ENCODE measurements around the gene XRCC4. TPM values are rescaled to one million over a fixed set of nuclear protein-coding genes. Genes with fewer than 3 reads are reported as not detected.
A peak's percentile ranks its signal among the peaks of the same experiment; 100 is the strongest.
"Not testable (repeated sequence)": the region's sequence is repeated elsewhere in the genome, so short reads cannot be mapped to it uniquely, and the experiment has no call there.

XRCC4 gene
- polyA plus RNA-seq, 1 donor from 2014 or later, result 8.4 TPM

- no peak overlapping the region for H3K27ac Mint-ChIP-seq
- peaks cover 2% of the 10 kb centered on the region for H3K36me3 Mint-ChIP-seq
- H3K9me3 Mint-ChIP-seq, result peaks cover 0 to 3% (median 0%) of the 10 kb centered on the region in 3 donors
- H3K4me3 Mint-ChIP-seq, result no peak overlapping the region
- H3K27me3 Mint-ChIP-seq, result no peaks in the 10 kb centered on the region
- peaks cover 0 to 1% (median 0%) of the 10 kb centered on the region in 3 donors for H3K4me1 Mint-ChIP-seq
Measured at GRCh38 chr5:83222906-83223305, 145.6 kb downstream of the XRCC4 start.

DNA sequence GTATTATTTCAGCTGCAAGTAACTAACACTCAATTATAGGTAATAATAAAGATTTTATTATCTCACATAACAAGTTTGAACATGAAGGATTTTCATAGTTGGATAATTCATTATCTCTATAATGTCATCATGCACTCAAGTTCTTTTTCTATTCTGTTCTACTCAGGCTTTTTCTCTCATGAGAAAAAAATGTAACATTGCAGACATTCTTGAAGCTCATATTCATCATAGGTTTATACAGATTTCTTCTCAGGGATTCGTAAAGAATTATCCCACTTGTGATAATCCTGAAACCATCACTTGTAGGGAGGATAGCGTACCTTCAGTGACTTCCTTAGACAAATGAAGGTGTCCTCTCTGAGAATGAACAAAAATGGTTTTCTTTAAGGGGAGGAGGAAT is 150.3 kb downstream of the XRCC4 start:
- H3K36me3 Mint-ChIP-seq, result peaks cover 2% of the 10 kb centered on the region
- H3K4me3 Mint-ChIP-seq, result no peak overlapping the region
- no peak overlapping the region for H3K27ac Mint-ChIP-seq
- H3K4me1 Mint-ChIP-seq, result no peaks in the 10 kb centered on the region
- H3K27me3 Mint-ChIP-seq, result no peaks in the 10 kb centered on the region
- H3K9me3 Mint-ChIP-seq, result peaks cover 0 to 3% (median 0%) of the 10 kb centered on the region in 3 donors

- no peaks in the 10 kb centered on the region for H3K27me3 Mint-ChIP-seq
- no peak overlapping the region for H3K4me3 Mint-ChIP-seq
- no peaks in the 10 kb centered on the region for H3K9me3 Mint-ChIP-seq
- peaks cover 3% of the 10 kb centered on the region for H3K36me3 Mint-ChIP-seq
- no peak overlapping the region for H3K27ac Mint-ChIP-seq
- no peaks in the 10 kb centered on the region for H3K4me1 Mint-ChIP-seq
Measured at GRCh38 chr5:83230511-83230910, 153.2 kb downstream of the XRCC4 start.

- H3K36me3 Mint-ChIP-seq, result peaks cover 7% of the 10 kb centered on the region
- H3K27ac Mint-ChIP-seq, result no peak overlapping the region
- no peaks in the 10 kb centered on the region for H3K27me3 Mint-ChIP-seq
- H3K4me3 Mint-ChIP-seq, result no peak overlapping the region
- no peaks in the 10 kb centered on the region for H3K4me1 Mint-ChIP-seq
- no peaks in the 10 kb centered on the region for H3K9me3 Mint-ChIP-seq
Measured at GRCh38 chr5:83244516-83244915, 167.2 kb downstream of the XRCC4 start.

- peaks cover 7% of the 10 kb centered on the region for H3K36me3 Mint-ChIP-seq
- no peaks in the 10 kb centered on the region for H3K4me1 Mint-ChIP-seq
- no peak overlapping the region for H3K27ac Mint-ChIP-seq
- no peak overlapping the region for H3K4me3 Mint-ChIP-seq
- no peaks in the 10 kb centered on the region for H3K27me3 Mint-ChIP-seq
- no peaks in the 10 kb centered on the region for H3K9me3 Mint-ChIP-seq
Measured at GRCh38 chr5:83245037-83245436, 167.7 kb downstream of the XRCC4 start.

DNA sequence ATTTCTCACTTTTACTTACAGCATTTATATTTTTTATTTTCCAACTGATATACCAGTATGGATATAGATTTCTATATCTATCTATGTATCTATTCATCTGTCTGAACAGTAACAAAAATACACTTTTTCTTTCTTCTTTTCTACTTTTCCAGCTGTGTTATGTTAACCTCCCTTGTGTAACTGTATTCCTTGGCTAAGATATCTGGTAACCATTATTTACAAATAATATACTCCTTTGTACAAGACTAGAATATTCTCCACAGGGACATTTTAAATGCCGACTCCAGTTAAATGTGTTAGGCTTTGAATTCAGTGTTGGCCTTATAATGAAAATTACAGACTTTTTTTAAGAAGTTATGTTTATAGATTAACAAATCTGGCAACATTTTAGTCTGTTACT is 168.7 kb downstream of the XRCC4 start:
- H3K27me3 Mint-ChIP-seq, result no peaks in the 10 kb centered on the region
- H3K27ac Mint-ChIP-seq, result no peak overlapping the region
- no peaks in the 10 kb centered on the region for H3K4me1 Mint-ChIP-seq
- H3K36me3 Mint-ChIP-seq, result peaks cover 7% of the 10 kb centered on the region
- no peak overlapping the region for H3K4me3 Mint-ChIP-seq
- no peaks in the 10 kb centered on the region for H3K9me3 Mint-ChIP-seq

GRCh38 chr5:83249156-83249555 is 171.8 kb downstream of the XRCC4 start:
- peaks cover 6% of the 10 kb centered on the region for H3K36me3 Mint-ChIP-seq
- no peak overlapping the region for H3K27ac Mint-ChIP-seq
- H3K4me3 Mint-ChIP-seq, result no peak overlapping the region
- no peaks in the 10 kb centered on the region for H3K4me1 Mint-ChIP-seq
- H3K27me3 Mint-ChIP-seq, result no peaks in the 10 kb centered on the region
- H3K9me3 Mint-ChIP-seq, result no peaks in the 10 kb centered on the region

GRCh38 chr5:83251849-83252248 is 174.5 kb downstream of the XRCC4 start:
- H3K36me3 Mint-ChIP-seq, result peaks cover 5% of the 10 kb centered on the region
- H3K4me3 Mint-ChIP-seq, result no peak overlapping the region
- H3K9me3 Mint-ChIP-seq, result no peaks in the 10 kb centered on the region
- H3K27ac Mint-ChIP-seq, result peak overlapping the region in 1 of 3 donors; percentile 67
- H3K27me3 Mint-ChIP-seq, result no peaks in the 10 kb centered on the region
- no peaks in the 10 kb centered on the region for H3K4me1 Mint-ChIP-seq

DNA sequence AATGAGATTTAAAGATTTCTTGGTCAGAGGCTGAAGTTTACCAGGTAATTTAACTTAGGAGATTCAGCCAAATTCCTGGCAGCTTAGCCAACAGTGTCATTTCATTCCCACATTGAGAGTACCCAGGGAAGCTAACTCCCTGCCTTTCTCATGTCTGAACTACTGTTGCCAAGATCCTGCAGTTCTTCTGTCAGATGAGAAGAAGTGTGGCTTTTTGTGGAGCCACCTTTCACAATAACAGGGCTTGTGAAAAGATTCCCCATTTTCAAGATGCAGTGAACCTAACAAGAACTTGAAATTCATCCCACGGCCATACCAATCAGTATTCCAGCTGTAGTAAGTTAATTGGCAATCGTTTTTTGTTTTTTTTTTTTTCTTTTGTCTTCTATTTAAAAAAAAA is 176.4 kb downstream of the XRCC4 start:
- Mint-ChIP-seq H3K27me3 (no peaks in the 10 kb centered on the region), H3K4me3 (no peak overlapping the region), H3K36me3 (peaks cover 2% of the 10 kb centered on the region), H3K27ac (no peak overlapping the region), H3K4me1 (no peaks in the 10 kb centered on the region), H3K9me3 (no peaks in the 10 kb centered on the region)

- no peak overlapping the region for H3K27ac Mint-ChIP-seq
- no peaks in the 10 kb centered on the region for H3K4me1 Mint-ChIP-seq
- H3K36me3 Mint-ChIP-seq, result no peaks in the 10 kb centered on the region
- no peaks in the 10 kb centered on the region for H3K9me3 Mint-ChIP-seq
- no peaks in the 10 kb centered on the region for H3K27me3 Mint-ChIP-seq
- no peak overlapping the region for H3K4me3 Mint-ChIP-seq
Measured at GRCh38 chr5:83255268-83255667, 177.9 kb downstream of the XRCC4 start.

DNA sequence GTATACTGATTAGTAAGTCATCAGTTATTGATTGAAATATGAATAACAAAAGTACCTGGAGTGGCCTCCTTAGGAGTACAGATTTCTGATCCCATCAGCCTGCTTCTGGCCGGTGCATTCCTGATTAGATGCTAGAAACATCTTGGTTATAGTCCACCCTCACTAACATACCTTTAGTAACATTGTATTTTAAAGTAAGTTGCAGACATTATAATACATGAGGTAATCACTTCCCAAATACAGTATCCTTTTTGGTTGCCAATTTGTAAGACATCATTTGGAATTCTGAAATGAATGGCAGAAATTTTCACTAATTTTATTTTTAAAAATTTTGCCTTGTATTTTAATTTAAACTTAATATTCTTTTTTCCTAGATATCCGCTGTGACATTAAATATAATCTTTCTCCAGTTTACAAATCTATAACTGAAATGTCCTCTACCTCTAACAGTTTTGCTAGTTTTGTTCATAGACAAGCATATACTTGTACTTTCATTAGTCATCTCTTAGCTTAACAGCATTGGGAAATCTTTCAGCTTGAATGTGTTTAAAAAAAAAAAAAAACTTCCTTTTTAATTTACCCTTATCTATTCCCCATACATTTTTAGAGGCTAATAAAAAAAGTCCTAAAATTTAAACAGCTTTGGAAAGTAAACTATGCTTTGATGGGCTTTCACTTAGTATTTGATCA is 178.9 kb downstream of the XRCC4 start:
- Mint-ChIP-seq H3K4me3 (no peak overlapping the region), H3K27ac (no peak overlapping the region), H3K27me3 (no peaks in the 10 kb centered on the region), H3K9me3 (no peaks in the 10 kb centered on the region), H3K4me1 (no peaks in the 10 kb centered on the region), H3K36me3 (no peaks in the 10 kb centered on the region)

GRCh38 chr5:83257684-83258083 is 180.3 kb downstream of the XRCC4 start:
- not testable (repeated sequence) for H3K27me3 Mint-ChIP-seq, H3K4me1 Mint-ChIP-seq, H3K36me3 Mint-ChIP-seq, H3K9me3 Mint-ChIP-seq, H3K27ac Mint-ChIP-seq, H3K4me3 Mint-ChIP-seq

- Mint-ChIP-seq H3K27ac (no peak overlapping the region), H3K36me3 (no peaks in the 10 kb centered on the region), H3K4me1 (no peaks in the 10 kb centered on the region)
Measured at GRCh38 chr5:83265318-83265717, 188.0 kb downstream of the XRCC4 start.

GRCh38 chr5:83270311-83270710 is 193.0 kb downstream of the XRCC4 start:
- no peak overlapping the region for H3K27ac Mint-ChIP-seq
- no peaks in the 10 kb centered on the region for H3K4me1 Mint-ChIP-seq
- H3K27me3 Mint-ChIP-seq, result no peaks in the 10 kb centered on the region
- peaks cover 2% of the 10 kb centered on the region for H3K36me3 Mint-ChIP-seq
- H3K4me3 Mint-ChIP-seq, result no peak overlapping the region
- peaks cover 0 to 17% (median 3%) of the 10 kb centered on the region in 3 donors for H3K9me3 Mint-ChIP-seq

More at GRCh38 chr5:83265318-83265717, 188.0 kb downstream of the XRCC4 start:
- H3K27me3 Mint-ChIP-seq, result no peaks in the 10 kb centered on the region
- no peaks in the 10 kb centered on the region for H3K9me3 Mint-ChIP-seq
- H3K4me3 Mint-ChIP-seq, result no peak overlapping the region

- Mint-ChIP-seq H3K4me3 (no peak overlapping the region), H3K4me1 (no peaks in the 10 kb centered on the region), H3K27ac (no peak overlapping the region), H3K27me3 (no peaks in the 10 kb centered on the region), H3K9me3 (peaks cover 0 to 17% (median 3%) of the 10 kb centered on the region in 3 donors), H3K36me3 (peaks cover 2% of the 10 kb centered on the region)
Measured at GRCh38 chr5:83277154-83277553, 199.8 kb downstream of the XRCC4 start.

DNA sequence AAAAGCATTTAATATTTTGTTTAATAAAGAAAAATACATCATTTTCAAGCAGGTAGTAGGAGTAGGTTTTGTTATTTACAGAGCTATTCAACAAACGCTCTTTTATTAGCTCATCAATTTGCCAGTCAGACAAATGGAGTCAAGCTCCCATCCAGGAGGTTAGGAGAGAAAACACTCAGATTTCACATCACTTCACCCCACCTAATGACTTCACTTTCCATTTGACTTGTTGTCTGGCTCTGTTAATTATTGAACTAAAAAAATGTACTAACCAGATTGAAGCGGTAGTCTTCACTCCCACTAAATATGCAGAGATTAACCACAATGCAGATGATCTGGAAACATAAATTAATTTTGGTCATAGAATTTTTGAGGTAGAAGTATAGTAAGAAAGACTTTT is 200.6 kb downstream of the XRCC4 start:
- Mint-ChIP-seq H3K9me3 (peaks cover 0 to 15% (median 0%) of the 10 kb centered on the region in 3 donors), H3K4me1 (no peaks in the 10 kb centered on the region), H3K36me3 (peaks cover 2% of the 10 kb centered on the region)

More for the DNA sequence above, 200.6 kb downstream of the XRCC4 start:
- no peak overlapping the region for H3K27ac Mint-ChIP-seq
- H3K27me3 Mint-ChIP-seq, result no peaks in the 10 kb centered on the region
- H3K4me3 Mint-ChIP-seq, result no peak overlapping the region

Measured in IgD-negative memory B cell (primary cell).